ENCODE results near the gene FAM180A.
A peak's percentile ranks its signal among the peaks of the same experiment; 100 is the strongest.

Gene FAM180A

GRCh38 chr7:135692055-135692454 is 56.6 kb downstream of the FAM180A start:
- TF ChIP-seq, protein P1, sequence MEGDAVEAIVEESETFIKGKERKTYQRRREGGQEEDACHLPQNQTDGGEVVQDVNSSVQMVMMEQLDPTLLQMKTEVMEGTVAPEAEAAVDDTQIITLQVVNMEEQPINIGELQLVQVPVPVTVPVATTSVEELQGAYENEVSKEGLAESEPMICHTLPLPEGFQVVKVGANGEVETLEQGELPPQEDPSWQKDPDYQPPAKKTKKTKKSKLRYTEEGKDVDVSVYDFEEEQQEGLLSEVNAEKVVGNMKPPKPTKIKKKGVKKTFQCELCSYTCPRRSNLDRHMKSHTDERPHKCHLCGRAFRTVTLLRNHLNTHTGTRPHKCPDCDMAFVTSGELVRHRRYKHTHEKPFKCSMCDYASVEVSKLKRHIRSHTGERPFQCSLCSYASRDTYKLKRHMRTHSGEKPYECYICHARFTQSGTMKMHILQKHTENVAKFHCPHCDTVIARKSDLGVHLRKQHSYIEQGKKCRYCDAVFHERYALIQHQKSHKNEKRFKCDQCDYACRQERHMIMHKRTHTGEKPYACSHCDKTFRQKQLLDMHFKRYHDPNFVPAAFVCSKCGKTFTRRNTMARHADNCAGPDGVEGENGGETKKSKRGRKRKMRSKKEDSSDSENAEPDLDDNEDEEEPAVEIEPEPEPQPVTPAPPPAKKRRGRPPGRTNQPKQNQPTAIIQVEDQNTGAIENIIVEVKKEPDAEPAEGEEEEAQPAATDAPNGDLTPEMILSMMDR (IDR thresholded peaks at IDR 0.05; ENCODE audit: insufficient read depth, low read depth, low read length, missing control alignments) = no peak
- H3K4me3 ChIP-seq (ENCODE audit: low read length) = no peak overlapping the region
- DNase-seq (ENCODE audit: low read depth) = no peak

DNA sequence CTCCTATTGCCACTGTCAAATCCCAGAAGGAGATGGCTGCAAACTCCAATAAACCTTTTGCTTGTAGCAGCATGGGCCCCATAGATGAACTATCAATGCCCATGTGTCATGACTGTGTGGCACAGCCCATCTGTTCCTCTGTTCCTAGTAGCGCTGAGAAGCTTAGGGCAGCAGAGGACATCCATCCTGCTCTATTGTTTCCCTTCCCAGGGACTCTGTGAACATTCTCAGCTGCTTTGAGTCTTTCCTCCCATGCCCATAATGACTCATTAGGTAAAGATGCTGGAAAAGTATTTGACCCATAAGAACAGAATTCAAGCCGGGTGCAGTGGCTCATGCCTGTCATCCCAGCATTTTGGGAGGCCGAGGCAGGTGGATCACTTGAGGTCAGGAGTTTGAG is 58.0 kb downstream of the FAM180A start:
- TF ChIP-seq, protein P1 (IDR thresholded peaks at IDR 0.05; ENCODE audit: insufficient read depth, low read depth, low read length, missing control alignments) = no peak
- no peak overlapping the region for H3K4me3 ChIP-seq (ENCODE audit: low read length)
- DNase-seq (ENCODE audit: low read depth) = no peak

DNA sequence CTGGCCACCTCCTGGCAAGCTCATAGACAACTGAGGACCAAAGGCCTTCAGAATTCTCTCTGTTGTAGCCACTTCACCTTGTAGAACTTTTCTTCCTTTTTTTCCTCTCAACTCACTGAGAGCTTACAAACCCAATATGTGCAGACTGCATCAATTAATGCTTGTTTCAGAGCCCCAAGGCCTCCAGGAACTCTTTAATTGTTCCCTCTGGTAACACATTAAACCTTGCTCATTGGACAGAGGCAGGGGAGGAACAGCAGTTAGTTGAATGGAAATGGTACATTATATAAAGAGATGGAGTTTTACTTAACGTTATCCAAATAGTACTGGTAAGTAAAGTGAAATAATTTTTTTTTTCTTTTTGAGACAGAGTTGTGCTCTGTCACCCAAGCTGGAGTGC is 61.1 kb downstream of the FAM180A start:
- no peak for DNase-seq (ENCODE audit: low read depth)
- H3K4me3 ChIP-seq (ENCODE audit: low read length) = no peak overlapping the region
- TF ChIP-seq, protein P1 (IDR thresholded peaks at IDR 0.05; ENCODE audit: insufficient read depth, low read depth, low read length, missing control alignments) = no peak

- H3K4me3 ChIP-seq (ENCODE audit: low read length) = no peak overlapping the region
- TF ChIP-seq, protein P1 (IDR thresholded peaks at IDR 0.05; ENCODE audit: insufficient read depth, low read depth, low read length, missing control alignments) = no peak
- peak; percentile 50 for DNase-seq (ENCODE audit: low read depth)
Observed at GRCh38 chr7:135685306-135686084, 63.1 kb downstream of the FAM180A start.

DNA sequence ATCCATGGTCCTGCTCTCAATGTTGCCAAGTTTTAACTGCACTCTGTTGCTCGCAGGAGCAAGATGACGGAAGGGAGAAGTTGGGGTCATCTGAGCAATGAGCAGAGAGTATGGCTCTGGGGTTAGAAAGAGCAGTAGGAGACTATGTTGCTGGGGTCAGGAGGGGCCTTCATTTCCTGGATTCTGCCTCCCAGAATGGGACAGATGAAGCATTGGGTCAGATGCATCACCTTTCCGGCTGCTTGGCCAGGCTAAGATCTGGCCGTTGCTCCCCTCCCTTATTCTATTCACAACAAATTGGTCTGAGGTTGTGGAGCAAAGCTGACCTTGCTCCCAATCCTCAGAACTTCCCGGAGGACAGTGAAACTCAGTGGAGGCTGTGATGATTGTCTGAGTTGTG is 63.9 kb downstream of the FAM180A start:
- no peak overlapping the region for H3K4me3 ChIP-seq (ENCODE audit: low read length)
- TF ChIP-seq, protein P1 (IDR thresholded peaks at IDR 0.05; ENCODE audit: insufficient read depth, low read depth, low read length, missing control alignments) = no peak
- DNase-seq (ENCODE audit: low read depth) = no peak

- TF ChIP-seq, protein P1 (IDR thresholded peaks at IDR 0.05; ENCODE audit: insufficient read depth, low read depth, low read length, missing control alignments) = no peak
- H3K4me3 ChIP-seq (ENCODE audit: low read length) = no peak overlapping the region
- no peak for DNase-seq (ENCODE audit: low read depth)
Observed at GRCh38 chr7:135684136-135684535, 64.5 kb downstream of the FAM180A start.

GRCh38 chr7:135683609-135684008 is 65.0 kb downstream of the FAM180A start:
- H3K4me3 ChIP-seq (ENCODE audit: low read length) = no peak overlapping the region
- TF ChIP-seq, protein P1 (IDR thresholded peaks at IDR 0.05; ENCODE audit: insufficient read depth, low read depth, low read length, missing control alignments) = no peak
- peak; percentile 86 for DNase-seq (ENCODE audit: low read depth)
